ENCODE data around the gene NCAPH2.
A peak's percentile ranks its signal among the peaks of the same experiment; 100 is the strongest.

Gene NCAPH2

DNA sequence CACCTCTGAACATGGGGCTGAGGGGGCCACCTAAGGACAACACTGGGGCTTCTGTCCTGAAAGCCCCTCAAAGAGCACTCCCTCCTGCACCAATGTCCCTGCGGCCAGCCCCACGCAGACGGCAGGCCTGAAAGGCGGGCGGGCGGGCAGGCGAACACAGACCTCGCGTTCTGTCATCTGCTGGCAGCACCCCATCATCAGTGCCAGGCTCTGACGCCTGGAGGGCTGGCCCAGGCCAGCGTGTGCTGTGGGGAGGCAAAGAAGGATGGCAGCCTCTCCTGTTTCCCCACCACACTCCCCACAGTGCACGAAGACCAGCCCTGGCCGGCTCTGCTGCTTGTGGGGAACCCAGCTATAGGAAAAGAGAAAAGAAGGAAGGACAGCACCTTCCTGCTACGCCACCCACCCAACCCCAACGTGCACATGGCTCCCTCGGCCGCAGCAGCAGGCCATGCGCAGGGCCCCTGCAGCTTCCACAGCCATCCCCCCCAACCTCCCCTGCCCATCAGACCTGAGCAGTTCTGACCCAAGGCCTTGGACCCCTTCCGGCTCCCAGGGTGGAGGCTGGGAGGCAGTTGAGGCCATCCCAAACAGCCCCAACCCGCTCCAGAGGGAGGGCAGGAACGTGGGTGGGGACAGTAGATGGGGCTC, 36.7 kb upstream of the NCAPH2 start:
- H3K4me1 ChIP-seq (ENCODE audit: control insufficient read depth, insufficient read depth, low read length): peaks cover 27% of the 10 kb centered on the region
- H3K4me3 ChIP-seq (ENCODE audit: low read depth, low read length): no peak overlapping the region
- H3K9me3 ChIP-seq (ENCODE audit: control insufficient read depth, insufficient read depth, low read depth, low read length): no peaks in the 10 kb centered on the region
- POLR2A ChIA-PET: interaction anchor here (1.3 to 2.1 kb wide), 2 partner anchors 30 to 37 kb away, joined by 3 to 9 read pairs; partner anchors contain the start of genes LMF2 and NCAPH2
- no peak overlapping the region for H3K27ac ChIP-seq (ENCODE audit: extremely low read depth, low read depth, low read length)
- peaks cover 4 to 61% of the 10 kb centered on the region in 2 experiments; a peak in 2 of 3 replicates for H3K36me3 ChIP-seq (ENCODE audit: control insufficient read depth in 2 of 2, insufficient read depth in 1 of 2, low read length in 2 of 2)
- CTCF ChIA-PET: interaction anchor here (1.6 to 2.7 kb wide), 2 partner anchors 26 to 54 kb away, joined by 16 to 24 read pairs; partner anchors contain the start of gene SCO2
- TF ChIP-seq ZFHX2 (tag by site-specific recombination; conservative IDR thresholded peaks at IDR 0.05) (peak; percentile 44; the same call in 1 of the 2 replicates), EGR2 (tag by site-specific recombination; IDR thresholded peaks at IDR 0.05; ENCODE audit: low read depth) (0 out of 2 replicates have a peak, but pooled peaks have one; percentile 7), MYNN (tag by site-specific recombination; IDR thresholded peaks at IDR 0.05; ENCODE audit: borderline replicate concordance) (no peak), KLF1 (tag by site-specific recombination; IDR thresholded peaks at IDR 0.05) (peak; percentile 21; the same call in 1 of the 2 replicates)
- TF ChIP-seq, protein P1, sequence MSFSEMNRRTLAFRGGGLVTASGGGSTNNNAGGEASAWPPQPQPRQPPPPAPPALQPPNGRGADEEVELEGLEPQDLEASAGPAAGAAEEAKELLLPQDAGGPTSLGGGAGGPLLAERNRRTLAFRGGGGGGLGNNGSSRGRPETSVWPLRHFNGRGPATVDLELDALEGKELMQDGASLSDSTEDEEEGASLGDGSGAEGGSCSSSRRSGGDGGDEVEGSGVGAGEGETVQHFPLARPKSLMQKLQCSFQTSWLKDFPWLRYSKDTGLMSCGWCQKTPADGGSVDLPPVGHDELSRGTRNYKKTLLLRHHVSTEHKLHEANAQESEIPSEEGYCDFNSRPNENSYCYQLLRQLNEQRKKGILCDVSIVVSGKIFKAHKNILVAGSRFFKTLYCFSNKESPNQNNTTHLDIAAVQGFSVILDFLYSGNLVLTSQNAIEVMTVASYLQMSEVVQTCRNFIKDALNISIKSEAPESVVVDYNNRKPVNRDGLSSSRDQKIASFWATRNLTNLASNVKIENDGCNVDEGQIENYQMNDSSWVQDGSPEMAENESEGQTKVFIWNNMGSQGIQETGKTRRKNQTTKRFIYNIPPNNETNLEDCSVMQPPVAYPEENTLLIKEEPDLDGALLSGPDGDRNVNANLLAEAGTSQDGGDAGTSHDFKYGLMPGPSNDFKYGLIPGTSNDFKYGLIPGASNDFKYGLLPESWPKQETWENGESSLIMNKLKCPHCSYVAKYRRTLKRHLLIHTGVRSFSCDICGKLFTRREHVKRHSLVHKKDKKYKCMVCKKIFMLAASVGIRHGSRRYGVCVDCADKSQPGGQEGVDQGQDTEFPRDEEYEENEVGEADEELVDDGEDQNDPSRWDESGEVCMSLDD (tag by site-specific recombination; IDR thresholded peaks at IDR 0.05): no peak

DNA sequence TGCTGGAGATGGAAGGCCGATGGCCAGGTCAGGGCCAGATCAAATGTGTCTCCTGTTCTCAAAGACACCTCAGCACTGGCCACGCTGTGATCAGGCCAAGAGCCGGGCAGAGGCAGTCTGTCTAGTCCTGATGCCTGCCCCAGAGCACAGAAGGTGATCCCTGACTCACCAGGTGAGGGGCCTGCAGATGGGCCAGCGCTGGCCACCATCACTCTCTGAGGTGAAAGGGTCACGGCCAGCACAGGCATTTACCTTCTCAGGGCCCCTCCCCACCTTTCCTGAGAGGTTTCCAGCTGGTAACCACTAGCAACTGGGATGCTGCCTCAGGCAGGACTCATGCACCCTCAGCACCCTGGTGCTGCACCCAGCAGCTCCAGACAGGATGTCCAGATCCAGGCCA, 36.1 kb upstream of the NCAPH2 start:
- peaks cover 4 to 54% of the 10 kb centered on the region in 2 experiments; a peak in 2 of 3 replicates for H3K36me3 ChIP-seq (ENCODE audit: control insufficient read depth in 2 of 2, insufficient read depth in 1 of 2, low read length in 2 of 2)
- TF ChIP-seq GFI1B (tag by site-specific recombination; IDR thresholded peaks at IDR 0.05) (no peak), ZNF830 (tag by site-specific recombination; IDR thresholded peaks at IDR 0.05; ENCODE audit: low read depth) (no peak), ZNF10 (tag by site-specific recombination; IDR thresholded peaks at IDR 0.05) (0 out of 2 replicates have a peak, but pooled peaks have one; percentile 30), ZNF707 (tag by site-specific recombination; IDR thresholded peaks at IDR 0.05) (no peak), ZNF211 (tag by site-specific recombination; IDR thresholded peaks at IDR 0.05; ENCODE audit: low read depth) (no peak), SALL2 (tag by site-specific recombination; IDR thresholded peaks at IDR 0.05; ENCODE audit: borderline replicate concordance) (no peak)
- TF ChIP-seq, protein P2, sequence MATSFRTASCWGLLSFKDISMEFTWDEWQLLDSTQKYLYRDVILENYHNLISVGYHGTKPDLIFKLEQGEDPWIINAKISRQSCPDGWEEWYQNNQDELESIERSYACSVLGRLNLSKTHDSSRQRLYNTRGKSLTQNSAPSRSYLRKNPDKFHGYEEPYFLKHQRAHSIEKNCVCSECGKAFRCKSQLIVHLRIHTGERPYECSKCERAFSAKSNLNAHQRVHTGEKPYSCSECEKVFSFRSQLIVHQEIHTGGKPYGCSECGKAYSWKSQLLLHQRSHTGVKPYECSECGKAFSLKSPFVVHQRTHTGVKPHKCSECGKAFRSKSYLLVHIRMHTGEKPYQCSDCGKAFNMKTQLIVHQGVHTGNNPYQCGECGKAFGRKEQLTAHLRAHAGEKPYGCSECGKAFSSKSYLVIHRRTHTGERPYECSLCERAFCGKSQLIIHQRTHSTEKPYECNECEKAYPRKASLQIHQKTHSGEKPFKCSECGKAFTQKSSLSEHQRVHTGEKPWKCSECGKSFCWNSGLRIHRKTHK (tag by site-specific recombination; IDR thresholded peaks at IDR 0.05): no peak
- CTCF ChIA-PET: interaction anchor here (1.0 to 2.7 kb wide), 4 partner anchors 11 to 149 kb away, joined by 3 to 24 read pairs (median 4); partner anchors contain the start of gene SCO2
- no peak overlapping the region for H3K4me3 ChIP-seq (ENCODE audit: low read depth, low read length)
- H3K4me1 ChIP-seq (ENCODE audit: control insufficient read depth, insufficient read depth, low read length): peaks cover 27% of the 10 kb centered on the region
- POLR2A ChIA-PET: interaction anchor here (0.9 to 2.3 kb wide), 2 partner anchors 12 to 36 kb away, joined by 3 to 8 read pairs; partner anchors contain the start of genes LMF2 and NCAPH2
- no peaks in the 10 kb centered on the region for H3K9me3 ChIP-seq (ENCODE audit: control insufficient read depth, insufficient read depth, low read depth, low read length)
- H3K27ac ChIP-seq (ENCODE audit: extremely low read depth, low read depth, low read length): no peak overlapping the region

DNA sequence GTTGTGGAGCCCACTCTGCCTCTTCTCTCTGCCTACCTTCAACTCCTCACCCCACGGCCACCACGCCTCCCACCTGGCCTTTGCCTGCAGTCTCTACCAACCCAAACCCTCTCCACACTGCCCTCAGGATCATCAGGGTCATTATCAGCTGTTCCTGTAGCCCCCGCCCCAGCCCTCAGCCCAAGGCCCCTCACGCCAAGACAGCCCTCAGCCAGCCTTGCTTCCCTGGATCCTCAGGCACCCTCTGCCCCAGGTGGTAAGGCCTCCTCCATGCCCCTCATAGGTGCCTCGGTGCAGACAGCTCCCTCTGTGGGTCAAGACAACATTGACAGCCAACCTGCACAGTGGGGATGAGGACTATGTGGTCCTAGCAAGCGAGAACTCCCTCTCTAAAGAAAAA, 34.9 kb upstream of the NCAPH2 start:
- Histone ChIP-seq H3K9me3 (ENCODE audit: control insufficient read depth, insufficient read depth, low read depth, low read length) (no peaks in the 10 kb centered on the region), H3K4me1 (ENCODE audit: control insufficient read depth, insufficient read depth, low read length) (peaks cover 27% of the 10 kb centered on the region), H3K27ac (ENCODE audit: extremely low read depth, low read depth, low read length) (peak overlapping the region; percentile 87; the same call in 1 of the 2 replicates), H3K4me3 (ENCODE audit: low read depth, low read length) (no peak overlapping the region; the same call in 1 of the 2 replicates), H3K36me3 (ENCODE audit: control insufficient read depth in 2 of 2, insufficient read depth in 1 of 2, low read length in 2 of 2) (peaks cover 4 to 43% of the 10 kb centered on the region in 2 experiments; a peak in 2 of 3 replicates)
- ChIA-PET CTCF (interaction anchor here (0.7 to 2.7 kb wide), 9 partner anchors 10 to 148 kb away, joined by 3 to 24 read pairs (median 4); partner anchors contain the start of genes MIOX and SCO2), POLR2A (interaction anchor here (0.7 to 2.3 kb wide), 9 partner anchors 12 to 90 kb away, joined by 3 to 12 read pairs (median 4); partner anchors contain the start of genes LMF2, NCAPH2, SCO2 and SYCE3)
- TF ChIP-seq, protein P3, sequence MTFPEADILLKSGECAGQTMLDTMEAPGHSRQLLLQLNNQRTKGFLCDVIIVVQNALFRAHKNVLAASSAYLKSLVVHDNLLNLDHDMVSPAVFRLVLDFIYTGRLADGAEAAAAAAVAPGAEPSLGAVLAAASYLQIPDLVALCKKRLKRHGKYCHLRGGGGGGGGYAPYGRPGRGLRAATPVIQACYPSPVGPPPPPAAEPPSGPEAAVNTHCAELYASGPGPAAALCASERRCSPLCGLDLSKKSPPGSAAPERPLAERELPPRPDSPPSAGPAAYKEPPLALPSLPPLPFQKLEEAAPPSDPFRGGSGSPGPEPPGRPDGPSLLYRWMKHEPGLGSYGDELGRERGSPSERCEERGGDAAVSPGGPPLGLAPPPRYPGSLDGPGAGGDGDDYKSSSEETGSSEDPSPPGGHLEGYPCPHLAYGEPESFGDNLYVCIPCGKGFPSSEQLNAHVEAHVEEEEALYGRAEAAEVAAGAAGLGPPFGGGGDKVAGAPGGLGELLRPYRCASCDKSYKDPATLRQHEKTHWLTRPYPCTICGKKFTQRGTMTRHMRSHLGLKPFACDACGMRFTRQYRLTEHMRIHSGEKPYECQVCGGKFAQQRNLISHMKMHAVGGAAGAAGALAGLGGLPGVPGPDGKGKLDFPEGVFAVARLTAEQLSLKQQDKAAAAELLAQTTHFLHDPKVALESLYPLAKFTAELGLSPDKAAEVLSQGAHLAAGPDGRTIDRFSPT (tag by site-specific recombination; IDR thresholded peaks at IDR 0.05): peak; percentile 49; the same call in 1 of the 2 replicates
- TF ChIP-seq, protein P4, sequence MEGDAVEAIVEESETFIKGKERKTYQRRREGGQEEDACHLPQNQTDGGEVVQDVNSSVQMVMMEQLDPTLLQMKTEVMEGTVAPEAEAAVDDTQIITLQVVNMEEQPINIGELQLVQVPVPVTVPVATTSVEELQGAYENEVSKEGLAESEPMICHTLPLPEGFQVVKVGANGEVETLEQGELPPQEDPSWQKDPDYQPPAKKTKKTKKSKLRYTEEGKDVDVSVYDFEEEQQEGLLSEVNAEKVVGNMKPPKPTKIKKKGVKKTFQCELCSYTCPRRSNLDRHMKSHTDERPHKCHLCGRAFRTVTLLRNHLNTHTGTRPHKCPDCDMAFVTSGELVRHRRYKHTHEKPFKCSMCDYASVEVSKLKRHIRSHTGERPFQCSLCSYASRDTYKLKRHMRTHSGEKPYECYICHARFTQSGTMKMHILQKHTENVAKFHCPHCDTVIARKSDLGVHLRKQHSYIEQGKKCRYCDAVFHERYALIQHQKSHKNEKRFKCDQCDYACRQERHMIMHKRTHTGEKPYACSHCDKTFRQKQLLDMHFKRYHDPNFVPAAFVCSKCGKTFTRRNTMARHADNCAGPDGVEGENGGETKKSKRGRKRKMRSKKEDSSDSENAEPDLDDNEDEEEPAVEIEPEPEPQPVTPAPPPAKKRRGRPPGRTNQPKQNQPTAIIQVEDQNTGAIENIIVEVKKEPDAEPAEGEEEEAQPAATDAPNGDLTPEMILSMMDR (tag by site-specific recombination; IDR thresholded peaks at IDR 0.05): peak; percentile 73
- TF ChIP-seq GLIS1 (tag by site-specific recombination; IDR thresholded peaks at IDR 0.05) (no peak), EGR2 (tag by site-specific recombination; IDR thresholded peaks at IDR 0.05; ENCODE audit: low read depth) (peak; percentile 84), ZNF133 (tag by site-specific recombination; IDR thresholded peaks at IDR 0.05) (no peak), ZNF664 (tag by site-specific recombination; IDR thresholded peaks at IDR 0.05) (no peak), ZFHX2 (tag by site-specific recombination; conservative IDR thresholded peaks at IDR 0.05) (peak; percentile 62; the same call in 1 of the 2 replicates), ZNF214 (tag by site-specific recombination; IDR thresholded peaks at IDR 0.05; ENCODE audit: borderline replicate concordance) (no peak), ZNF416 (tag by site-specific recombination; IDR thresholded peaks at IDR 0.05) (no peak)
